ENCODE data around the gene RNF145.

The RNF145 gene

GRCh38 chr5:159203351-159203750 lies 6.0 kb downstream of the RNF145 start:
- TF ChIP-seq CTCF (IDR thresholded peaks at IDR 0.05; ENCODE audit: low read length) = no peak
- no peak for TF ChIP-seq EZH2 (IDR thresholded peaks at IDR 0.05; ENCODE audit: borderline replicate concordance, low read length)
- H3K4me2 ChIP-seq (ENCODE audit: low read length) = no peak overlapping the region
- no peak overlapping the region for H3K9ac ChIP-seq (ENCODE audit: low read length)

GRCh38 chr5:159202151-159202550 lies 7.2 kb downstream of the RNF145 start:
- H3K36me3 ChIP-seq (ENCODE audit: insufficient read depth, low read length) = peaks cover 32% of the 10 kb centered on the region; the same call in 1 of the 2 replicates
- no peak overlapping the region for H3K4me2 ChIP-seq (ENCODE audit: low read length)
- H3K4me3 ChIP-seq (ENCODE audit: low read depth, low read length, poor library complexity, severe bottlenecking) = no peak overlapping the region

More at GRCh38 chr5:159203351-159203750, 6.0 kb downstream of the RNF145 start:
- Histone ChIP-seq H3K9me2 (ENCODE audit: low read depth, low read length) (no peaks in the 10 kb centered on the region), H3F3A (ENCODE audit: insufficient read depth, low read length) (no peaks in the 10 kb centered on the region), H3K4me1 (ENCODE audit: insufficient read depth, low read length, severe bottlenecking) (peaks cover 74% of the 10 kb centered on the region), H3K27ac (ENCODE audit: low read depth, low read length, poor library complexity, severe bottlenecking) (no peak overlapping the region), H2AFZ (ENCODE audit: low read length) (no peak overlapping the region), H3K79me2 (ENCODE audit: insufficient read depth, low read length) (peaks cover 67% of the 10 kb centered on the region), H3K4me3 (ENCODE audit: low read depth, low read length, poor library complexity, severe bottlenecking) (no peak overlapping the region), H3K9me3 (ENCODE audit: low read length) (no peaks in the 10 kb centered on the region), H3K27me3 (ENCODE audit: insufficient read depth, low read length) (no peaks in the 10 kb centered on the region), H3K36me3 (ENCODE audit: insufficient read depth, low read length) (peaks cover 25% of the 10 kb centered on the region; the same call in 1 of the 2 replicates), H4K20me1 (ENCODE audit: insufficient read depth, low read length) (no peaks in the 10 kb centered on the region)

GRCh38 chr5:159199780-159200179 lies 9.6 kb downstream of the RNF145 start:
- H3K27me3 ChIP-seq (ENCODE audit: insufficient read depth, low read length) = no peaks in the 10 kb centered on the region
- no peak overlapping the region for H2AFZ ChIP-seq (ENCODE audit: low read length)
- peaks cover 46% of the 10 kb centered on the region; the same call in 1 of the 2 replicates for H3K36me3 ChIP-seq (ENCODE audit: insufficient read depth, low read length)
- H3K9me2 ChIP-seq (ENCODE audit: low read depth, low read length) = no peaks in the 10 kb centered on the region
- peak overlapping the region; percentile 74 for H3K27ac ChIP-seq (ENCODE audit: low read depth, low read length, poor library complexity, severe bottlenecking)
- H3K4me3 ChIP-seq (ENCODE audit: low read depth, low read length, poor library complexity, severe bottlenecking) = no peak overlapping the region
- no peak overlapping the region; the same call in 1 of the 2 replicates for H3K4me2 ChIP-seq (ENCODE audit: low read length)
- peaks cover 48% of the 10 kb centered on the region for H3K4me1 ChIP-seq (ENCODE audit: insufficient read depth, low read length, severe bottlenecking)
- no peaks in the 10 kb centered on the region for H3F3A ChIP-seq (ENCODE audit: insufficient read depth, low read length)
- peaks cover 40% of the 10 kb centered on the region for H3K79me2 ChIP-seq (ENCODE audit: insufficient read depth, low read length)
- no peaks in the 10 kb centered on the region for H4K20me1 ChIP-seq (ENCODE audit: insufficient read depth, low read length)
- TF ChIP-seq EZH2 (IDR thresholded peaks at IDR 0.05; ENCODE audit: borderline replicate concordance, low read length) = no peak
- TF ChIP-seq CTCF (IDR thresholded peaks at IDR 0.05; ENCODE audit: low read length) = no peak
- H3K9ac ChIP-seq (ENCODE audit: low read length) = no peak overlapping the region
- no peaks in the 10 kb centered on the region for H3K9me3 ChIP-seq (ENCODE audit: low read length)

More at GRCh38 chr5:159202151-159202550, 7.2 kb downstream of the RNF145 start:
- H3K9me3 ChIP-seq (ENCODE audit: low read length) = no peaks in the 10 kb centered on the region
- no peaks in the 10 kb centered on the region for H3F3A ChIP-seq (ENCODE audit: insufficient read depth, low read length)
- peaks cover 72% of the 10 kb centered on the region for H3K4me1 ChIP-seq (ENCODE audit: insufficient read depth, low read length, severe bottlenecking)
- H3K9ac ChIP-seq (ENCODE audit: low read length) = no peak overlapping the region
- H3K27ac ChIP-seq (ENCODE audit: low read depth, low read length, poor library complexity, severe bottlenecking) = no peak overlapping the region
- H3K27me3 ChIP-seq (ENCODE audit: insufficient read depth, low read length) = no peaks in the 10 kb centered on the region
- peaks cover 63% of the 10 kb centered on the region for H3K79me2 ChIP-seq (ENCODE audit: insufficient read depth, low read length)
- H3K9me2 ChIP-seq (ENCODE audit: low read depth, low read length) = no peaks in the 10 kb centered on the region
- no peak overlapping the region for H2AFZ ChIP-seq (ENCODE audit: low read length)
- H4K20me1 ChIP-seq (ENCODE audit: insufficient read depth, low read length) = no peaks in the 10 kb centered on the region
- TF ChIP-seq CTCF (IDR thresholded peaks at IDR 0.05; ENCODE audit: low read length) (no peak), EZH2 (IDR thresholded peaks at IDR 0.05; ENCODE audit: borderline replicate concordance, low read length) (no peak)

All from OCI-LY1 (cell line).